Measurements from ENCODE around the gene CAMTA2. TPM values are rescaled to one million over a fixed set of nuclear protein-coding genes. Genes with fewer than 3 reads are reported as not detected.

CAMTA2 gene
- polyA plus RNA-seq, 1 donor (not counting 4 experiments of a cell fraction or from before 2014, with no cell fraction given), result 8.5 TPM

DNA sequence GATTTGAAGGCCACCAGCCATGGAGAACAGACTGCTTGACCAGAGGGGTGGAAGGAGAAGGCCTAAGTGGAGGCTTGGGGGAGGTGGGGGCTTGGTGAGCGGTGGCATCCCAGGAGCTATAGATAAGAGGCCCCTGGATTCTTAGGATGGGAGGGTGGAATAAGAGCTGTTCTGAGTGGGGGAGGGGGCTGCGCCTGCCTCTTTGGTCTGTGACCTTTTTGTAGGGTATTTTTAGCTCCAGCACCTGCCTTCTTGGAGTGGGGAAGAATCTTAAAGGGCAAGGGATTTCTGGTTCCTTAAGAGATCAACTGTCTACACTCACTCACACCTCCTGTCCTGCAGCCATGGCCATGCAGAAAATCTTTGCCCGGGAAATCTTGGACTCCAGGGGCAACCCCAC is 36.0 kb downstream of the CAMTA2 start:
- dilution Hi-C loops (cut with MboI; ENCODE audit: extremely low pct_ligation_motif_present, low sequenced_read_pairs), result no loop called here
- H3K27ac ChIP-seq (ENCODE audit: control insufficient read depth, insufficient read depth, low read length), result no peak overlapping the region

DNA sequence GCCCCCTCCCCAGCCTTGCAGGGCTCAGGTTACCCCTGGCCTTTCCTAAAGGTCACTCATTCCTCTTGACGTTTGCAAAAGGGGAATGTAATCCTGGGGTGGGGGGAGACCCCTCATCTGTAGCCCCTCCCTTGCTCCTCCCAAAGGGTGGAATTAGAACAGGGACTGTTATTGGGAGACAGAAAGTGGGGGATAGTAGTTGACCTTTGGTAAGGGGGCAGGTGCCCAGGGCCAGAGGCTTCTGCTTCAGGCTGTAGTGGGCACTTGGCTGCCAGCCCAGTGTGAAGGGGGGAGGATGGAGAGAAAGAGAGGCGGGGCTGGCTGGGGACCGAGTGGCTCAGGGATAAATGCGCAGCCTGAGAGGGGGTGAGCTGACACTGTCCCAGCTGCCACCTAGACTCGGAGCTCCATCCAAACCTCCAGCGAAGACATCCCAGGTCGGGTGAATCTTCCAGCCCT is 36.7 kb downstream of the CAMTA2 start, which contains the start of gene ENO3:
Gene ENO3, plus strand, starts transcription at position 374 of the 459 bp plus-strand sequence. CDS start 711 bp downstream, outside the sequence.
- peak within 1 kb of the TSS; percentile 73 for H3K9ac ChIP-seq (ENCODE audit: control insufficient read depth, extremely low read depth, insufficient read depth, low read length)
- peak within 1 kb of the TSS; percentile 63 for H2AFZ ChIP-seq (ENCODE audit: control insufficient read depth, low read length)
- H3K79me2 ChIP-seq (ENCODE audit: control insufficient read depth, insufficient read depth, low read length), result peaks cover 23% of the 10 kb centered on the region
- no peak for FAIRE-seq
- TF ChIP-seq, protein P1, sequence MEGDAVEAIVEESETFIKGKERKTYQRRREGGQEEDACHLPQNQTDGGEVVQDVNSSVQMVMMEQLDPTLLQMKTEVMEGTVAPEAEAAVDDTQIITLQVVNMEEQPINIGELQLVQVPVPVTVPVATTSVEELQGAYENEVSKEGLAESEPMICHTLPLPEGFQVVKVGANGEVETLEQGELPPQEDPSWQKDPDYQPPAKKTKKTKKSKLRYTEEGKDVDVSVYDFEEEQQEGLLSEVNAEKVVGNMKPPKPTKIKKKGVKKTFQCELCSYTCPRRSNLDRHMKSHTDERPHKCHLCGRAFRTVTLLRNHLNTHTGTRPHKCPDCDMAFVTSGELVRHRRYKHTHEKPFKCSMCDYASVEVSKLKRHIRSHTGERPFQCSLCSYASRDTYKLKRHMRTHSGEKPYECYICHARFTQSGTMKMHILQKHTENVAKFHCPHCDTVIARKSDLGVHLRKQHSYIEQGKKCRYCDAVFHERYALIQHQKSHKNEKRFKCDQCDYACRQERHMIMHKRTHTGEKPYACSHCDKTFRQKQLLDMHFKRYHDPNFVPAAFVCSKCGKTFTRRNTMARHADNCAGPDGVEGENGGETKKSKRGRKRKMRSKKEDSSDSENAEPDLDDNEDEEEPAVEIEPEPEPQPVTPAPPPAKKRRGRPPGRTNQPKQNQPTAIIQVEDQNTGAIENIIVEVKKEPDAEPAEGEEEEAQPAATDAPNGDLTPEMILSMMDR (optimal IDR thresholded peaks at IDR 0.05 in 1 of 3, IDR thresholded peaks at IDR 0.05 in 1 of 3, conservative IDR thresholded peaks at IDR 0.05 in 1 of 3; ENCODE audit: extremely low read depth in 1 of 3, insufficient read depth in 2 of 3, low read length in 3 of 3), result no peak
- no peak for TF ChIP-seq EZH2 (IDR thresholded peaks at IDR 0.05; ENCODE audit: low read length)
- peak within 1 kb of the TSS; percentile 21 to 62 (median 38) for H3K4me3 ChIP-seq (ENCODE audit: control insufficient read depth in 2 of 3, extremely low read depth in 1 of 3, insufficient read depth in 2 of 3, low read depth in 1 of 3, low read length in 3 of 3)
- peak within 1 kb of the TSS; percentile 74 for H3K27ac ChIP-seq (ENCODE audit: control insufficient read depth, insufficient read depth, low read length)
- peaks cover 21% of the 10 kb centered on the region for H3K4me1 ChIP-seq (ENCODE audit: control insufficient read depth, extremely low read depth, insufficient read depth, low read length)
- dilution Hi-C loops (cut with MboI; ENCODE audit: extremely low pct_ligation_motif_present, low sequenced_read_pairs), result no loop called here
- peaks cover 2% of the 10 kb centered on the region for H3K9me1 ChIP-seq (ENCODE audit: control insufficient read depth, extremely low read depth, insufficient read depth, low read length)
- peaks cover 8 to 16% of the 10 kb centered on the region in 2 experiments for H3K36me3 ChIP-seq (ENCODE audit: control insufficient read depth in 2 of 2, extremely low read depth in 1 of 2, insufficient read depth in 2 of 2, low read length in 2 of 2)
- H3K4me2 ChIP-seq (ENCODE audit: control insufficient read depth, extremely low read depth, insufficient read depth, low read depth, low read length), result peak within 1 kb of the TSS; percentile 74
- H3K9me3 ChIP-seq (ENCODE audit: control insufficient read depth, low read depth, low read length), result no peaks in the 10 kb centered on the region
- H4K20me1 ChIP-seq (ENCODE audit: control insufficient read depth, extremely low read depth, insufficient read depth, low read length), result peaks cover 11% of the 10 kb centered on the region
- DNase-seq (ENCODE audit: low read depth, low spot score), result no peak
- no peaks in the 10 kb centered on the region for H3K27me3 ChIP-seq (ENCODE audit: control insufficient read depth, extremely low read depth, insufficient read depth, low read length)

More for the DNA sequence above, 36.0 kb downstream of the CAMTA2 start:
- Histone ChIP-seq H3K27me3 (ENCODE audit: control insufficient read depth, extremely low read depth, insufficient read depth, low read length) (no peaks in the 10 kb centered on the region), H3K4me1 (ENCODE audit: control insufficient read depth, extremely low read depth, insufficient read depth, low read length) (peaks cover 16% of the 10 kb centered on the region), H3K79me2 (ENCODE audit: control insufficient read depth, insufficient read depth, low read length) (peaks cover 16% of the 10 kb centered on the region), H3K4me2 (ENCODE audit: control insufficient read depth, extremely low read depth, insufficient read depth, low read depth, low read length) (no peak overlapping the region), H3K9me1 (ENCODE audit: control insufficient read depth, extremely low read depth, insufficient read depth, low read length) (peaks cover 2% of the 10 kb centered on the region), H3K4me3 (ENCODE audit: control insufficient read depth in 2 of 3, extremely low read depth in 1 of 3, insufficient read depth in 2 of 3, low read depth in 1 of 3, low read length in 3 of 3) (no peak overlapping the region), H4K20me1 (ENCODE audit: control insufficient read depth, extremely low read depth, insufficient read depth, low read length) (peaks cover 5% of the 10 kb centered on the region), H3K9ac (ENCODE audit: control insufficient read depth, extremely low read depth, insufficient read depth, low read length) (no peak overlapping the region), H2AFZ (ENCODE audit: control insufficient read depth, low read length) (no peak overlapping the region), H3K9me3 (ENCODE audit: control insufficient read depth, low read depth, low read length) (no peaks in the 10 kb centered on the region), H3K36me3 (ENCODE audit: control insufficient read depth in 2 of 2, extremely low read depth in 1 of 2, insufficient read depth in 2 of 2, low read length in 2 of 2) (peaks cover 4 to 10% of the 10 kb centered on the region in 2 experiments)
- DNase-seq (ENCODE audit: low read depth, low spot score), result no peak
- TF ChIP-seq, protein P1 (optimal IDR thresholded peaks at IDR 0.05 in 1 of 3, IDR thresholded peaks at IDR 0.05 in 1 of 3, conservative IDR thresholded peaks at IDR 0.05 in 1 of 3; ENCODE audit: extremely low read depth in 1 of 3, insufficient read depth in 2 of 3, low read length in 3 of 3), result no peak
- no peak for TF ChIP-seq EZH2 (IDR thresholded peaks at IDR 0.05; ENCODE audit: low read length)
- no peak for FAIRE-seq
